Hematopoietic multipotent progenitor cell treated with erythropoietin and hydrocortisone succinate and interleukin-3 and kit ligand, for 4 days (in vitro differentiated cells): ENCODE measurements around the gene MRPL54.

Source experiments
- DNase-seq: peaks from one replicate; pipeline ENCODE4 v3.0.0-alpha.2; 2015

Gene MRPL54

GRCh38 chr19:3770136-3770999 is 7.9 kb downstream of the MRPL54 start:
- no peak for DNase-seq

GRCh38 chr19:3771000-3771905 is 8.8 kb downstream of the MRPL54 start:
- DNase-seq = no peak

DNA sequence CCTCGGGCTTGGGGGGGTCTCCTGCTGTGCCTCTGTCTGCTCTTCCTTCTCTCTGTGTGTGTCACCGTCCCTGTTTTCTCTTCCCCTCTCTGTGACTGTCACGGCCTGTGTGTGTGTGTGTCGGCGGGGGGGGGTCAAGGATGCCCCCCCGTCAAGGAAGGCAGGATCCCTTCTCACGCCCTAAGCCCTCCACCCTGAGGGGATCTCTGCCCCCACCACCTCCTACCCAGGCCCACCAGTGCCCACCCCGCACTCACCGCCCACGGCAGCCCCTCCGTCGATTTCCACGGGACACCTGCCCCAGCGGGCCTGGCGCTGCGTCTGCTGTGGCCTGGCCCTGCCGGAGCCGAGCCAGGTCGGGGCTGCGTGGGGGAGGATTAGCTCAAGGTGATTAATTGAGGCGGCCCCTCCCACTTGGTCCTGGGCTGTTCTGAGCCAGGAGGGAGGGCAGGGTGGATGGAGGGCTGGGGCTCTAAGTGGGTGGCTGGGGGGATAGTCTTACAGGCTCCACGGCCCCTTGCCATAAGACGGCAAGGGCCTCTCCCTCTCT is 9.5 kb downstream of the MRPL54 start, which contains the start of gene RAX2:
TSS of gene RAX2 (minus strand) at position 323 of the 550 bp plus-strand sequence. CDS start 486 bp downstream, outside the sequence.
- no peak for DNase-seq

- no peak for DNase-seq
Observed at GRCh38 chr19:3773814-3774515, 11.5 kb downstream of the MRPL54 start.

GRCh38 chr19:3774621-3775373 is 12.3 kb downstream of the MRPL54 start:
- no peak for DNase-seq

- DNase-seq = no peak
Observed at GRCh38 chr19:3775374-3775711, 12.9 kb downstream of the MRPL54 start.

GRCh38 chr19:3775831-3776230 is 13.3 kb downstream of the MRPL54 start:
- no peak for DNase-seq

GRCh38 chr19:3776479-3777040 is 14.1 kb downstream of the MRPL54 start:
- DNase-seq = no peak

- no peak for DNase-seq
Observed at GRCh38 chr19:3778104-3778867, 15.8 kb downstream of the MRPL54 start.

DNA sequence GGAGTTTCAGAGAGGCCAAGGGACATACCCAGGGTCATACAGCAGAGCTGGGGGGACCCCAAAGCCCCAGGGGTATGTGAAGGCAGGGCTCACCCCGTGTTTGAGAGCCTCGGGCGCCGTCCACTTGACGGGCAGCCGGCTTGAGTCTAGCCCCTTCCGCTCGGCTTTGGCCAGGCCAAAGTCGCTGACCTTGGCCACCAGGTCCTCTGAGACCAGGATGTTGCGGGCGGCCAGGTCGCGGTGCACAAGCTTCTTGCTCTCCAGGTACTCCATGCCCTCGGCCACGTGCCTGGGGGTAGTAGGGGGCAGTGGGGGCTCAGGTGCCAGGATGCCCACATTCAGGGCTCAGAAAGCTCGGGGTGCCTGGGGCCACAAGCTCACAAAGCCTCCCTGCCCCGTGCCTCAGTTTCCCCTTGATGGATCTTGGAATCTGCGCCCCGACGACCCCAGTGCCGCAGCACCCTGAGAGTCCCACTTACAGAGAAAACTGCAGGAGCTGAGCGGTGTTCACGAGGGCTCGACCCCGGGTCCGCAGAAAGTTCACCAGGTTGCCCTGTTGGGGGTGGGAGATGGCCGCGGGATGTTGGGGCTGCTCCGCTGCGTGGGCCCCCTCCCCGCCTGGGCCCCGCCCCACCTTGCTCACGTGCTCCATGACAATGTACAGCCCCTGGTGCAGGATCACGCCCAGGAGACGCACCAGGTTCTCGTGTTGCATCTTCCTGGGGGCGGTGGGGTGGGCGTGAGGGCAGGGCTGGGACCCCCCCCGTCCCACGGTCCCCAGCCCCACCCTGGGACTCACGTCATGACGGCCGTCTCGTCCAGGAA is 16.6 kb downstream of the MRPL54 start:
- no peak for DNase-seq

DNA sequence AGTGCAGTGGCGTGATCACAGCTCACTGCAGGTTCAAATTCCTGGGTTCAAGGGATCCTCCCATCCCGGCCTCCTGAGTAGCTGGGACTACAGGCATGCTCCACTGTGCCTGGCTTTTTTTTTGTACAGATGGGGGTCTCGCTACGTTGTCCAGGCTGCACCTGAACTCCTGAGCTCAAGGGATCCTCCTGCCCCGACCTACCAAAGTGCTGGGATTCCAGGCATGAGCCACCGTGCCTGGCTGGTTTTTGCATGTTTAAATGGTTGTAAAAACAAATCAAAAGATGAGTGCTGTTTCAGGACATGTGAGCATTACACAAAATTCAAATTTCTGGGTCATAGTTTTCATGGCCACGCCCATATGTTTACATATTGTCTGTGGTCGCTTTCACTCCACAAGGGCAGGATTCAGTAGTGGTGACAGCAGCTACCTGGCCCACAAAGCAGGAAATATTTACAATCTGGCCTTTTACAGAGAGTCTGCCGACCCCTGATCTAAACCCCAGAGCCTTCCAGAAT is 18.4 kb downstream of the MRPL54 start:
- peak; percentile 43 for DNase-seq

DNA sequence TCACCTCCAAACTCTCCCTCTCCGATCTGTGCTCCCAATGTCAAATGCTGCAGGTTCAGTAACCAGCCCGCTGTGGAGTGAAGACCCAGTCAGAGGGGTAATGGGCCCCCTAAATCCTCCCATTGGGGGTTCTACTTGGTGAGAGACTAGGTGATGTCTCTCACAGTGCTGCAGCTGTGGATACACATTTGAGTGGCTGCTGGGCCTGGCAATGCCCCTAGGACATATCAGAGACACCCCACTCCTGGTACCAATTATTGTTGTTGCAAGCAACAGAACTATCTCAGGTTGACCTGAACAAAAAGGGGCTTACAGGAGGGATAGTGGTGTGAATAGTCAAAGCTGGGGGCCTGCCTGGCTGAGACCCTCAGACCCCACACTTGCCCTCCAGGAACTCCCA is 19.1 kb downstream of the MRPL54 start:
- DNase-seq = no peak

- no peak for DNase-seq
Observed at GRCh38 chr19:3782330-3782729, 19.8 kb downstream of the MRPL54 start.

- no peak for DNase-seq
Observed at GRCh38 chr19:3782903-3783302, 20.4 kb downstream of the MRPL54 start.

GRCh38 chr19:3783660-3784584 is 21.4 kb downstream of the MRPL54 start:
- peak; percentile 68 for DNase-seq

- no peak for DNase-seq
Observed at GRCh38 chr19:3784607-3785450, 22.3 kb downstream of the MRPL54 start.

GRCh38 chr19:3785451-3785937 is 23.0 kb downstream of the MRPL54 start:
- peak; percentile 66 for DNase-seq
